ENCODE measurements around the gene PRKD1.

Gene PRKD1

GRCh38 chr14:29810064-29810463, 117.6 kb downstream of the PRKD1 start:
- H3K4me1 ChIP-seq (ENCODE audit: control insufficient read depth, low read depth, low read length), result peaks cover 26% of the 10 kb centered on the region
- H3K9me3 ChIP-seq (ENCODE audit: control insufficient read depth, low read depth, low read length), result no peaks in the 10 kb centered on the region
- no peak overlapping the region for H3K4me3 ChIP-seq (ENCODE audit: low read length)
- no peak overlapping the region for H3K27ac ChIP-seq (ENCODE audit: low read length)
- H3K27me3 ChIP-seq (ENCODE audit: control insufficient read depth, insufficient read depth, low read length), result no peaks in the 10 kb centered on the region
- H3K36me3 ChIP-seq (ENCODE audit: control insufficient read depth, low read depth, low read length), result no peaks in the 10 kb centered on the region
- no peak overlapping the region for H3K9ac ChIP-seq (ENCODE audit: low read length)

GRCh38 chr14:29806124-29806517, 121.5 kb downstream of the PRKD1 start:
- no peaks in the 10 kb centered on the region for H3K9me3 ChIP-seq (ENCODE audit: control insufficient read depth, low read depth, low read length)
- no peak overlapping the region for H3K27ac ChIP-seq (ENCODE audit: low read length)

GRCh38 chr14:29805415-29806123, 122.1 kb downstream of the PRKD1 start:
- Histone ChIP-seq H3K4me3 (ENCODE audit: low read length) (no peak overlapping the region), H3K9ac (ENCODE audit: low read length) (no peak overlapping the region), H3K9me3 (ENCODE audit: control insufficient read depth, low read depth, low read length) (no peaks in the 10 kb centered on the region), H3K27me3 (ENCODE audit: control insufficient read depth, insufficient read depth, low read length) (no peaks in the 10 kb centered on the region), H3K27ac (ENCODE audit: low read length) (no peak overlapping the region), H3K4me1 (ENCODE audit: control insufficient read depth, low read depth, low read length) (peaks cover 21% of the 10 kb centered on the region), H3K36me3 (ENCODE audit: control insufficient read depth, low read depth, low read length) (no peaks in the 10 kb centered on the region)

More at GRCh38 chr14:29806124-29806517, 121.5 kb downstream of the PRKD1 start:
- Histone ChIP-seq H3K36me3 (ENCODE audit: control insufficient read depth, low read depth, low read length) (no peaks in the 10 kb centered on the region), H3K4me1 (ENCODE audit: control insufficient read depth, low read depth, low read length) (peaks cover 21% of the 10 kb centered on the region), H3K9ac (ENCODE audit: low read length) (no peak overlapping the region), H3K27me3 (ENCODE audit: control insufficient read depth, insufficient read depth, low read length) (no peaks in the 10 kb centered on the region), H3K4me3 (ENCODE audit: low read length) (no peak overlapping the region)

- no peaks in the 10 kb centered on the region for H3K9me3 ChIP-seq (ENCODE audit: control insufficient read depth, low read depth, low read length)
- H3K27ac ChIP-seq (ENCODE audit: low read length), result no peak overlapping the region
- no peaks in the 10 kb centered on the region for H3K36me3 ChIP-seq (ENCODE audit: control insufficient read depth, low read depth, low read length)
- no peak overlapping the region for H3K4me3 ChIP-seq (ENCODE audit: low read length)
- no peaks in the 10 kb centered on the region for H3K27me3 ChIP-seq (ENCODE audit: control insufficient read depth, insufficient read depth, low read length)
- peaks cover 17% of the 10 kb centered on the region for H3K4me1 ChIP-seq (ENCODE audit: control insufficient read depth, low read depth, low read length)
- H3K9ac ChIP-seq (ENCODE audit: low read length), result no peak overlapping the region
These were observed 123.0 kb downstream of the PRKD1 start for GRCh38 chr14:29804481-29805266.

- Histone ChIP-seq H3K4me3 (ENCODE audit: low read length) (no peak overlapping the region), H3K27me3 (ENCODE audit: control insufficient read depth, insufficient read depth, low read length) (no peaks in the 10 kb centered on the region), H3K36me3 (ENCODE audit: control insufficient read depth, low read depth, low read length) (no peaks in the 10 kb centered on the region), H3K9ac (ENCODE audit: low read length) (no peak overlapping the region), H3K27ac (ENCODE audit: low read length) (no peak overlapping the region), H3K9me3 (ENCODE audit: control insufficient read depth, low read depth, low read length) (no peaks in the 10 kb centered on the region), H3K4me1 (ENCODE audit: control insufficient read depth, low read depth, low read length) (peaks cover 27% of the 10 kb centered on the region)
These were observed 124.6 kb downstream of the PRKD1 start for GRCh38 chr14:29803045-29803444.

GRCh38 chr14:29802211-29802610, 125.4 kb downstream of the PRKD1 start:
- H3K4me3 ChIP-seq (ENCODE audit: low read length), result no peak overlapping the region
- H3K4me1 ChIP-seq (ENCODE audit: control insufficient read depth, low read depth, low read length), result peaks cover 27% of the 10 kb centered on the region
- no peak overlapping the region for H3K9ac ChIP-seq (ENCODE audit: low read length)
- no peaks in the 10 kb centered on the region for H3K27me3 ChIP-seq (ENCODE audit: control insufficient read depth, insufficient read depth, low read length)
- no peaks in the 10 kb centered on the region for H3K36me3 ChIP-seq (ENCODE audit: control insufficient read depth, low read depth, low read length)
- no peaks in the 10 kb centered on the region for H3K9me3 ChIP-seq (ENCODE audit: control insufficient read depth, low read depth, low read length)
- H3K27ac ChIP-seq (ENCODE audit: low read length), result no peak overlapping the region

- peaks cover 16% of the 10 kb centered on the region for H3K4me1 ChIP-seq (ENCODE audit: control insufficient read depth, low read depth, low read length)
These were observed 126.7 kb downstream of the PRKD1 start for GRCh38 chr14:29800961-29801360.

GRCh38 chr14:29799464-29800095, 128.1 kb downstream of the PRKD1 start:
- no peaks in the 10 kb centered on the region for H3K27me3 ChIP-seq (ENCODE audit: control insufficient read depth, insufficient read depth, low read length)
- H3K36me3 ChIP-seq (ENCODE audit: control insufficient read depth, low read depth, low read length), result no peaks in the 10 kb centered on the region

More at GRCh38 chr14:29800961-29801360, 126.7 kb downstream of the PRKD1 start:
- Histone ChIP-seq H3K27me3 (ENCODE audit: control insufficient read depth, insufficient read depth, low read length) (no peaks in the 10 kb centered on the region), H3K36me3 (ENCODE audit: control insufficient read depth, low read depth, low read length) (no peaks in the 10 kb centered on the region), H3K4me3 (ENCODE audit: low read length) (no peak overlapping the region), H3K9me3 (ENCODE audit: control insufficient read depth, low read depth, low read length) (no peaks in the 10 kb centered on the region), H3K9ac (ENCODE audit: low read length) (no peak overlapping the region), H3K27ac (ENCODE audit: low read length) (no peak overlapping the region)

GRCh38 chr14:29798811-29799210, 128.8 kb downstream of the PRKD1 start:
- H3K4me1 ChIP-seq (ENCODE audit: control insufficient read depth, low read depth, low read length), result peaks cover 10% of the 10 kb centered on the region
- H3K9me3 ChIP-seq (ENCODE audit: control insufficient read depth, low read depth, low read length), result no peaks in the 10 kb centered on the region
- H3K36me3 ChIP-seq (ENCODE audit: control insufficient read depth, low read depth, low read length), result no peaks in the 10 kb centered on the region
- no peak overlapping the region for H3K9ac ChIP-seq (ENCODE audit: low read length)
- H3K27ac ChIP-seq (ENCODE audit: low read length), result no peak overlapping the region
- no peaks in the 10 kb centered on the region for H3K27me3 ChIP-seq (ENCODE audit: control insufficient read depth, insufficient read depth, low read length)
- no peak overlapping the region for H3K4me3 ChIP-seq (ENCODE audit: low read length)

More at GRCh38 chr14:29799464-29800095, 128.1 kb downstream of the PRKD1 start:
- Histone ChIP-seq H3K4me1 (ENCODE audit: control insufficient read depth, low read depth, low read length) (peaks cover 10% of the 10 kb centered on the region), H3K9ac (ENCODE audit: low read length) (no peak overlapping the region), H3K4me3 (ENCODE audit: low read length) (no peak overlapping the region), H3K9me3 (ENCODE audit: control insufficient read depth, low read depth, low read length) (no peaks in the 10 kb centered on the region), H3K27ac (ENCODE audit: low read length) (no peak overlapping the region)

GRCh38 chr14:29798108-29798663, 129.5 kb downstream of the PRKD1 start:
- Histone ChIP-seq H3K4me1 (ENCODE audit: control insufficient read depth, low read depth, low read length) (peaks cover 10% of the 10 kb centered on the region), H3K9me3 (ENCODE audit: control insufficient read depth, low read depth, low read length) (no peaks in the 10 kb centered on the region), H3K9ac (ENCODE audit: low read length) (no peak overlapping the region), H3K36me3 (ENCODE audit: control insufficient read depth, low read depth, low read length) (no peaks in the 10 kb centered on the region), H3K27me3 (ENCODE audit: control insufficient read depth, insufficient read depth, low read length) (no peaks in the 10 kb centered on the region), H3K4me3 (ENCODE audit: low read length) (no peak overlapping the region), H3K27ac (ENCODE audit: low read length) (no peak overlapping the region)

- Histone ChIP-seq H3K27me3 (ENCODE audit: control insufficient read depth, insufficient read depth, low read length) (no peaks in the 10 kb centered on the region), H3K4me1 (ENCODE audit: control insufficient read depth, low read depth, low read length) (peaks cover 10% of the 10 kb centered on the region), H3K27ac (ENCODE audit: low read length) (no peak overlapping the region), H3K36me3 (ENCODE audit: control insufficient read depth, low read depth, low read length) (no peaks in the 10 kb centered on the region), H3K9me3 (ENCODE audit: control insufficient read depth, low read depth, low read length) (no peaks in the 10 kb centered on the region), H3K9ac (ENCODE audit: low read length) (no peak overlapping the region), H3K4me3 (ENCODE audit: low read length) (no peak overlapping the region)
These were observed 130.8 kb downstream of the PRKD1 start for GRCh38 chr14:29796853-29797252.
